GM18511 (cell line): ENCODE data around the gene PANX3.

Experiments
- ATAC-seq: cut with Tn5 transposase; IDR thresholded peaks from one replicate; pipeline ENCODE4 v1.9.1; 2021; ENCODE audit warnings: mild to moderate bottlenecking, moderate library complexity; ENCODE audit not compliant: unreplicated experiment

PANX3 gene

GRCh38 chr11:124612567-124613246 lies 1.5 kb downstream of the PANX3 start:
- ATAC-seq = no peak

- no peak for ATAC-seq
Observed at GRCh38 chr11:124618863-124619262, 7.6 kb downstream of the PANX3 start.

GRCh38 chr11:124622531-124623451 lies 11.6 kb downstream of the PANX3 start, which contains the start of gene TBRG1:
Gene TBRG1, plus strand, starts transcription at chr11:124622864. Its CDS starts 220 bp downstream, at chr11:124623084.
- peak; percentile 99 for ATAC-seq

GRCh38 chr11:124623861-124624525 lies 12.8 kb downstream of the PANX3 start:
- ATAC-seq = no peak

- no peak for ATAC-seq
Observed at GRCh38 chr11:124625504-124626168, 14.4 kb downstream of the PANX3 start.

GRCh38 chr11:124627546-124627945 lies 16.3 kb downstream of the PANX3 start:
- no peak for ATAC-seq

GRCh38 chr11:124629961-124630360 lies 18.7 kb downstream of the PANX3 start:
- no peak for ATAC-seq

- ATAC-seq = no peak
Observed at GRCh38 chr11:124633355-124633754, 22.1 kb downstream of the PANX3 start.

GRCh38 chr11:124635932-124636331 lies 24.7 kb downstream of the PANX3 start:
- ATAC-seq = no peak

- no peak for ATAC-seq
Observed at GRCh38 chr11:124638500-124638899, 27.3 kb downstream of the PANX3 start.

GRCh38 chr11:124639186-124639585 lies 28.0 kb downstream of the PANX3 start:
- no peak for ATAC-seq

GRCh38 chr11:124640666-124641065 lies 29.4 kb downstream of the PANX3 start:
- no peak for ATAC-seq

GRCh38 chr11:124642628-124643027 lies 31.4 kb downstream of the PANX3 start:
- no peak for ATAC-seq

- no peak for ATAC-seq
Observed at GRCh38 chr11:124643042-124643604, 31.9 kb downstream of the PANX3 start.

- ATAC-seq = no peak
Observed at GRCh38 chr11:124643605-124644425, 32.6 kb downstream of the PANX3 start.

GRCh38 chr11:124644426-124645280 lies 33.4 kb downstream of the PANX3 start:
- ATAC-seq = peak; percentile 71

GRCh38 chr11:124646148-124646547 lies 34.9 kb downstream of the PANX3 start:
- ATAC-seq = no peak

GRCh38 chr11:124648610-124649009 lies 37.4 kb downstream of the PANX3 start:
- no peak for ATAC-seq
